Common myeloid progenitor, CD34-positive (primary cell): ENCODE measurements around the gene DBF4.
A peak's percentile ranks its signal among the peaks of the same experiment; 100 is the strongest.

Experiments used
- CTCF ChIA-PET: fragments of 350-600 bp; sonication (Branson Sonifier 250); formaldehyde crosslinking; loops from one replicate; lab custom pipeline; 2021; ENCODE audit warnings: antibody characterized with exemption; lab: Charles Lee
- POLR2A ChIA-PET: fragments of 350-600 bp; sonication (Branson Sonifier 250); formaldehyde crosslinking; loops from one replicate; lab custom pipeline; 2021; ENCODE audit warnings: antibody characterized with exemption; lab: Charles Lee
- DNase-seq, 3 donors: peaks; one replicate each; pipeline versions ENCODE4 v3.0.0 to v3.0.0-alpha.2; 2013
- H3K27ac ChIP-seq, 2 experiments: 1 replicate in 1 of 2; 2 replicates in 1 of 2; pipeline ENCODE4 v1.7.0; 2013; ENCODE audit warnings: inconsistent platforms in 2 of 2, low read length in 2 of 2, mild to moderate bottlenecking in 2 of 2, low read depth in 1 of 2, moderate library complexity in 1 of 2; ENCODE audit not compliant: severe bottlenecking in 2 of 2, insufficient read depth in 1 of 2, poor library complexity in 1 of 2
- H3K27me3 ChIP-seq, 5 experiments: replicated peaks in 2 of 5; 1 replicate in 3 of 5; 2 replicates in 2 of 5; pipeline versions ENCODE4 v1.6.1 to v1.7.0; 2013; ENCODE audit warnings: low read length in 4 of 5, mild to moderate bottlenecking in 2 of 5, moderate library complexity in 2 of 5, inconsistent platforms in 1 of 5; ENCODE audit not compliant: insufficient read depth in 5 of 5, control insufficient read depth in 4 of 5
- H3K36me3 ChIP-seq, 4 experiments: 1 replicate in 2 of 4; 2 replicates in 2 of 4; pipeline versions ENCODE4 v1.6.1 to v1.7.0; 2013; ENCODE audit warnings: low read length in 3 of 4, control low read depth in 1 of 4, mild to moderate bottlenecking in 1 of 4; ENCODE audit not compliant: control insufficient read depth in 4 of 4, insufficient read depth in 4 of 4
- H3K4me1 ChIP-seq, 4 experiments: 1 replicate in 3 of 4; 2 replicates in 1 of 4; pipeline versions ENCODE4 v1.6.1 to v1.7.1; 2013; ENCODE audit warnings: low read length in 3 of 4, mild to moderate bottlenecking in 3 of 4, control low read depth in 1 of 4, inconsistent platforms in 1 of 4, moderate library complexity in 1 of 4; ENCODE audit not compliant: control insufficient read depth in 4 of 4, insufficient read depth in 4 of 4; ENCODE audit errors: control extremely low read depth in 1 of 4
- H3K4me3 ChIP-seq, 7 experiments: 1 replicate in 4 of 7; 2 replicates in 3 of 7; pipeline versions ENCODE4 v1.5.1 to v1.7.0; 2013; ENCODE audit warnings: mild to moderate bottlenecking in 7 of 7, low read length in 6 of 7, moderate library complexity in 6 of 7, inconsistent platforms in 2 of 7, low read depth in 2 of 7, control low read depth in 1 of 7; ENCODE audit not compliant: insufficient read depth in 4 of 7, control insufficient read depth in 1 of 7; ENCODE audit errors: extremely low read depth in 1 of 7
- H3K9me3 ChIP-seq, 5 experiments: 1 replicate in 4 of 5; 2 replicates in 1 of 5; pipeline versions ENCODE4 v1.6.1 to v1.7.1; 2013; ENCODE audit warnings: low read length in 4 of 5, mild to moderate bottlenecking in 2 of 5, inconsistent platforms in 1 of 5, low read depth in 1 of 5, moderate library complexity in 1 of 5; ENCODE audit not compliant: control insufficient read depth in 4 of 5, insufficient read depth in 2 of 5; ENCODE audit errors: control extremely low read depth in 1 of 5
- WGBS: methylation state at CpG from one replicate; pipeline ENCODE4 v1.1.5; 2013; ENCODE audit not compliant: insufficient coverage; 5-methylcytosine and 5-hydroxymethylcytosine counted together

The DBF4 gene

DNA sequence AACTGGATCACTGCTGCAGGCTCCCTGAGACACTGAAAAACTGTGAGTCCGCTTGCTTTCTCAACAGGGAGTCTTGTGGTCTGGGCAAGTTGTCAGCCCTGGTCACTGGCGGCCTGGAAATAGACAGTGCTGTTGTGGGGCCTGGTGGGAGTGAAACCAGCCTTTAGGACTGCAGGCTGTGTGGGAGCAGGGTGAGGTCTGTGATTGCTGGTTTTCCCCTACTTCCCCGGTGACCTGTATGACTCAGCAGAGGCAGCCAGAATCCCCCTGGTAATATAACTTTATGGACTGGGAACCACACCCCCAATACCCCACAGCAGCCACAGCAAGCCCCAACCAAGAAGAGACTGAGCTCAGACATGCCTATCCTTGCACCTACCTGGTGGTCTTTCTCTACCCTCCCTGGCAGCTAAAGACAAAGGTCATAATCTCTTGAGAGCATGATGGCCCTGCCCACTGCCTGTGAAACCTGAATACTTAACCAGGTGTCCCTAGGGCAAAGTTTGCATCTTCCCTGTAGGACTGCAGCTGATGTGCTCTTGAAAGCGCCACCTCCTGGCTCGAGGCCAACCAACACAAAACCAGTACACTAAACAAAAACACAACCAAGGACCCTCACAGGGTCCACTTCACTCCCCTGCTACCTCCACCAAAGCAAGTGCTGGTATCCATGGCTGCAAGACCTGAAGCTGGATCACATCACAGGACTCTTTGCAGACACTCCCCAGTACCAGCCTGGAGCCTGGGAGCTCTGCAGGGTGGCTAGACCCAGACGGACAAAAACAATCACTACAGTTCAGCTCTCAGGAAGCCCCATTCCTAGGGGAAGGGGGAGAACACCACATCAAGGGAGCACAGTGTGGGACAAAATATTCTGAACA lies 50.5 kb downstream of the DBF4 start:
- POLR2A ChIA-PET, result no interaction called here
- CTCF ChIA-PET, result interaction anchor here (0.8 kb wide), 1 partner anchor 41 kb away, joined by 4 read pairs; no protein-coding TSS in a partner anchor

DNA sequence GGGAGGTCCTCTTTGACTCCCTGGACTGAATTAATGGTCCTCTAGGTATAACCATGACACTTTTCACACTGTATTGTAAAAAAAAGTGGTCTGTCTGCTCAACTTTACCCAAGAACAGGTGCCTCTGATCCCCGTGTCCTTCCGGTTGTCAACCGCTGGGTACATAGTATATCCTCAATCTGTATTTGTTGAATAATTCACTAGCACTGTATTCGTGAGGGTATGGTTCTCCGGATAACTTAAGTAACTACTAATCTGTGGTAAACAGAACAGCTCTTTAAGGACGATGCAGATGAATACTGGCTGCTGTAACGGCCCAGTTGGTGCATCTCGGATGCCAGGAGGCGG lies 57.3 kb downstream of the DBF4 start:
- Histone ChIP-seq H3K36me3 (no peaks in the 10 kb centered on the region), H3K27me3 (peaks cover 0 to 2% (median 0%) of the 10 kb centered on the region in 5 experiments), H3K27ac (no peak overlapping the region), H3K4me1 (peaks cover 0 to 18% (median 10%) of the 10 kb centered on the region in 4 experiments), H3K9me3 (no peaks in the 10 kb centered on the region), H3K4me3 (peak overlapping the region; percentile 70 to 96 (median 82))
- POLR2A ChIA-PET, result no interaction called here
- no peak for DNase-seq
- 20% methylated on average over 8 of the region's 9 CpGs for WGBS
- CTCF ChIA-PET, result interaction anchor here (1.0 to 1.6 kb wide), 2 partner anchors 46 to 47 kb away, joined by 3 to 5 read pairs; no protein-coding TSS in a partner anchor

More for the DNA sequence above, 50.5 kb downstream of the DBF4 start:
- Histone ChIP-seq H3K27me3 (no peaks in the 10 kb centered on the region), H3K9me3 (no peaks in the 10 kb centered on the region), H3K4me3 (no peak overlapping the region), H3K36me3 (no peaks in the 10 kb centered on the region), H3K27ac (no peak overlapping the region), H3K4me1 (peaks cover 0 to 10% (median 0%) of the 10 kb centered on the region in 4 experiments)
- 94% methylated on average over 5 of the region's 6 CpGs for WGBS
- DNase-seq, result peak in 2 of 3 donors; percentile 39 to 51

DNA sequence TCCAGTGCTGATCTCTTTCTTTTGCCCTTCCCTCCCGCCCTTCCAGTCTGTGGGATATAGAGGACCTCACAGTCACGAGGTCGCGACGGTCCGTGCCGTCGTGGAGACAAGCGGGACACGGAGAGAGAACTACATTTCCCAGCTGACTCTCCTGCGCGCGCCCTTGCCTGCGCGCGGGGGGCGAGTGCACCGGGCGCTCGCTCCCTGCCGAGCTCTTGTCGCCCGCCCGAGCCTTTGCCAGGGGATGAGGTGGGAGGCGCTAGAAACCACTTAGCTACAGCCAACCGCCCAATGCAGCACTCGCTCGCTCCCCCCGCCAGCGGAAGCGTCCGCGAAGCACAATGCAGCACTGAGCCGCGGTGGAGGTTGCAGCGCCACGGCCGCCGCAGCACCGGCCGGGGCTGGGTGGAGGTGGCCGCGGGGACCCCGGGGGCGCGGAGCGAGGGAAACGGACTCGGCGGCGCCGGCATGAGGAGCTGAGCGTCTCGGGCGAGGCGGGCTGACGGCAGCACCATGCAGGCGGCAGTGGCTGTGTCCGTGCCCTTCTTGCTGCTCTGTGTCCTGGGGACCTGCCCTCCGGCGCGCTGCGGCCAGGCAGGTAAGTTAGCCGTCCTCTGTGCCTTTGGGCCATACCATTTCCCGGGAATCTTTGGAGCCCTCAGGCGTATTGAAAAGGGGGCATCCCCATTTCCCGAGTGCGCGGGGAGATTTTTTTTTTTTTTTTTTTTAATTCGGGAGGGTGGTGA lies 57.8 kb downstream of the DBF4 start, which contains the start of gene ADAM22:
ADAM22 (plus strand) TSS at position 299 of the 746 bp plus-strand sequence; CDS start at position 514, 215 bp downstream.
- peaks cover 0 to 4% (median 1%) of the 10 kb centered on the region in 4 experiments for H3K36me3 ChIP-seq
- 0% methylated on average over 65 of the region's 70 CpGs for WGBS
- H3K4me1 ChIP-seq, result peaks cover 0 to 18% (median 10%) of the 10 kb centered on the region in 4 experiments
- POLR2A ChIA-PET, result no interaction called here
- peak; percentile 95 to 98 (median 98) for DNase-seq
- H3K27me3 ChIP-seq, result peaks cover 0 to 2% (median 0%) of the 10 kb centered on the region in 5 experiments
- no peaks in the 10 kb centered on the region for H3K9me3 ChIP-seq
- H3K27ac ChIP-seq, result no peak within 1 kb of the TSS
- CTCF ChIA-PET, result interaction anchor here (1.0 to 1.6 kb wide), 2 partner anchors 46 to 48 kb away, joined by 3 to 5 read pairs; no protein-coding TSS in a partner anchor
- H3K4me3 ChIP-seq, result peak within 1 kb of the TSS; percentile 70 to 96 (median 82)

DNA sequence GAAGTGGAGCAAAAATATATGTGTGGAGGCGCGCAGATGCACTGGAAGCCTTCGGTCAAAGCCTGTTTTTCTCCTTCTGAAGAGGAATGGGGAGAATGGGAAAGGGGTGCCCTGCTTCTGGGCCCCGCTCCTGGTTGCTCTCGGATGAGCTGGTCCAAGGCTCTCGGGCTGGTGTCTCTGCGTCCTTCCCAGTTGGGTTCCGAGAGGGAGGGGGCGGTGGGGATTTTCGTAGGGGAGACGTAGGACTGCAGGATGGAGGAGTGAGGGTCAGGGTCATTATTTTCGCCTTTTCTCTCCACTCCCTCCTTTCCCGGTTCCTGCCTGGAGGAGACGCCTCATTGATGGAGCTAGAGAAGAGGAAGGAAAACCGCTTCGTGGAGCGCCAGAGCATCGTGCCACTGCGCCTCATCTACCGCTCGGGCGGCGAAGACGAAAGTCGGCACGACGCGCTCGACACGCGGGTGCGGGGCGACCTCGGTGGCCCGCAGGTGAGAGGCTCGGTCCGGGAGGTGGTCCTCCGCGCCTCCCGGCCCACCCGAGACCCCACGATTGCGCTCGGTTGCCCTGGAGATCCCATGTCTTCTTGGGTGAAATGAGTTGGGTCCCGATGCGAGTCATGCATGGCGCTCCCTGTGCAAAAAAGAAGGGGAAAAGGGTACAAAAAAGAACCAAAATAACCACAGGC lies 58.5 kb downstream of the DBF4 start:
- Histone ChIP-seq H3K4me1 (peaks cover 0 to 18% (median 10%) of the 10 kb centered on the region in 4 experiments), H3K4me3 (peak overlapping the region; percentile 70 to 96 (median 82)), H3K36me3 (peaks cover 0 to 6% (median 2%) of the 10 kb centered on the region in 4 experiments), H3K9me3 (no peaks in the 10 kb centered on the region), H3K27ac (no peak overlapping the region), H3K27me3 (peaks cover 0 to 2% (median 0%) of the 10 kb centered on the region in 5 experiments)
- ChIA-PET CTCF (interaction anchor here (0.9 to 1.6 kb wide), 3 partner anchors 11 to 48 kb away, joined by 3 to 5 read pairs (median 3); no protein-coding TSS in a partner anchor), POLR2A (no interaction called here)
- peak; percentile 16 to 59 (median 54) for DNase-seq
- WGBS, result 8% methylated on average over 29 of the region's 47 CpGs

DNA sequence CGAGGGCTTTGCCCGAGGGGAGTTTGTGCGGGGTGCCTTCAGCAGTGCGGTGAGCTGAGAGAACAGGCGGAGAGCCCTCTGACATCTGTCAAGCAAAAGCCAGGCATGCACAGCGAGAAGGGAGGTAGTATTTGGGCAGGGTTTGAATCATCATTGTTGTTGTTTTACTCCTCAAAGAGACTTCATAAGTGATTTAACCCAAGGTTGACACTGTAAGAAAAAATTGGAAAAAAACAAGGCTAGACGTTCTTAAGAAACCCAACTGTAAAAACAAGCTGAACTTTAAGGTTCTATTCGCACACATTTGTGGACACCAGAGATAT lies 59.1 kb downstream of the DBF4 start:
- no peak for DNase-seq
- no peaks in the 10 kb centered on the region for H3K9me3 ChIP-seq
- ChIA-PET CTCF (interaction anchor here (0.9 kb wide), 1 partner anchor 12 kb away, joined by 3 read pairs; no protein-coding TSS in a partner anchor), POLR2A (interaction anchor here (0.6 kb wide), 1 partner anchor 284 kb away, joined by 3 read pairs; the partner anchor contains the start of gene SRI)
- H3K36me3 ChIP-seq, result peaks cover 0 to 6% (median 2%) of the 10 kb centered on the region in 4 experiments
- H3K27ac ChIP-seq, result no peak overlapping the region
- 58% methylated on average over 7 of the region's 8 CpGs for WGBS
- peaks cover 0 to 2% (median 0%) of the 10 kb centered on the region in 5 experiments for H3K27me3 ChIP-seq
- H3K4me1 ChIP-seq, result peaks cover 0 to 18% (median 10%) of the 10 kb centered on the region in 4 experiments
- H3K4me3 ChIP-seq, result peak overlapping the region in 5 of 7 experiments; percentile 75 to 96 (median 85)

DNA sequence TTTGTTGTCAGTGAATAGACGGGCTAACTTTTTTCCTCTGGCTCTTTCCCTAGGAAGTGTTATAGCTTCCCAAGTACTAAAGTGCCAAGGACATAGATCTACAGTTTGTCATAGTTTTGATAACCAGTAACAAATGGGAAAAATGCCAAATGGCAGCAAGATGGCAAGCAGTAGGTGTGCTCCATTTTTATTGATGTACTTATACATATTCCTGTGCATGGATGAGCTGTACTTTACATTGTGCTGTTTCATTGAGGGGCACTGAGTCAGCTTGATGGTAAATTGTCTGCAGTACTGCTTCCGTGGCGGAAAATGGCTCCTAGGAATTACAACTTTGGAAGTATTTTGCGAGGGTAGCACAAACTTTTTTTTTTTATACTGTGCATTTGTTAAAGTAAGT lies 64.8 kb downstream of the DBF4 start:
- 100% methylated on average over 2 of the region's 4 CpGs for WGBS
- Histone ChIP-seq H3K27me3 (no peaks in the 10 kb centered on the region), H3K27ac (no peak overlapping the region), H3K9me3 (no peaks in the 10 kb centered on the region), H3K4me1 (no peaks in the 10 kb centered on the region), H3K4me3 (no peak overlapping the region), H3K36me3 (peaks cover 0 to 6% (median 2%) of the 10 kb centered on the region in 4 experiments)
- ChIA-PET CTCF (interaction anchor here (1.3 kb wide), 1 partner anchor 19 kb away, joined by 3 read pairs; no protein-coding TSS in a partner anchor), POLR2A (interaction anchor here (0.7 kb wide), 1 partner anchor 1273 kb away, joined by 3 read pairs; no protein-coding TSS in a partner anchor)
- no peak for DNase-seq
